GM12878 (cell line): ENCODE measurements around the gene L1CAM. TPM values are rescaled to one million over a fixed set of nuclear protein-coding genes. Genes with fewer than 3 reads are reported as not detected.

Source experiments
- ELK1 ChIP-seq: IDR thresholded peaks from 2 replicates; pipeline ENCODE4 v1.6.1; 2012; ENCODE audit warnings: low read depth, low read length, improper control_type of control experiment
- SREBF2 ChIP-seq: IDR thresholded peaks from 2 replicates; pipeline ENCODE4 v1.6.1; 2012; ENCODE audit warnings: mild to moderate bottlenecking, low read length
- ZNF622 ChIP-seq: fragments of 450-650 bp; IDR thresholded peaks from 2 replicates; pipeline ENCODE4 v1.6.1; 2017; ENCODE audit warnings: mild to moderate bottlenecking, inconsistent platforms
- polyA plus RNA-seq, 11 experiments: library from polyadenylated mRNA; depleted of rRNA in 4 of 11; unstranded in 6 of 11; stranded (reverse) in 5 of 11; fragments of >200 nt; fragmentation: Nextera tagmentation in 4 of 11; fragmentation: Illumina TruSeq in 1 of 11; extraction: Ambion mirVana in 4 of 11; extraction: Trizol in 1 of 11; gene quantifications; 1 replicate in 1 of 11; 2 replicates in 10 of 11; pipeline versions ENCODE4 v1.2.1 to v1.2.3, GENCODE V29; 2011 to 2016; ENCODE audit warnings: inconsistent platforms in 2 of 11, missing spikeins in 2 of 11, low read depth in 1 of 11
- total RNA-seq, 4 experiments: library from RNA; depleted of rRNA in 3 of 4; stranded (reverse); fragments of >200 nt in 3 of 4; fragmentation: Illumina TruSeq in 1 of 4; extraction: Trizol in 1 of 4; gene quantifications; 2 replicates each; pipeline versions ENCODE4 v1.2.1 to v1.2.3, GENCODE V29; 2013 to 2021

Gene L1CAM
- total and polyA plus RNA-seq, 10 of the 15 experiments (the other 5 are each of a cell fraction or from before 2014, with no cell fraction given): 0.01 to 0.64 (median 0.09) TPM; not detected in 5

DNA sequence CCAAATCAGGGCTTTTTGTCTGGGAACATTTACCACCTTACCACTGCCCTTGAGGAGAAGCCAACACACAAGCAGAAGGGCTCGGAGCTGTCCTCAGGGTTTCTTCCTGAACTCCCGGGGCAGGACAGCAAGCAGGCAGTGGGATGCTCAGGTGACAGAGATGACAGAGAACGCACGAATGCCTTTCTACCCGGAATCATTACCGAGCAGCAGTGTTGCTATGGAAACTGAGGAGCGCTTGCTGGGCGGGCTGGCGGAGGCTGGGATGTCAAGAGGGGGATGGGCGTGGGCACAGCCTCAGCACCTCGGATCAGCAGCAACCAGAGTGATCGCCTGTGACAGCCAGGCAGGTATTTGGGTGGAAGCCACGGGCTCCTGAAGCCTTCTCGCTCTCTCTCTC is 73.8 kb downstream of the L1CAM start (continued):
- TF ChIP-seq ELK1 (no peak), ZNF622 (no peak), SREBF2 (no peak)

Other genes with a start within 250 kb of the L1CAM start
Only the 7 nearest of the 18 such genes appear.
- gene PDZD4, start 55.6 kb downstream of the L1CAM start, total RNA-seq (2014; rRNA removed): not detected in 2 replicates
- not detected in 2 replicates for gene PDZD4, start 55.6 kb downstream of the L1CAM start, total RNA-seq (2014; rRNA removed; fragmentation: Illumina TruSeq; extraction: Trizol)
- gene PDZD4, start 55.6 kb downstream of the L1CAM start, total RNA-seq (2021): 0.15 TPM in 1 of 2 replicates, not detected in the other
- not detected in 2 replicates for gene PDZD4, start 55.6 kb downstream of the L1CAM start, polyA plus RNA-seq (2011; rRNA removed)
- gene PDZD4, start 55.6 kb downstream of the L1CAM start, polyA plus RNA-seq (2014; fragmentation: Illumina TruSeq; extraction: Trizol): 0.01 TPM in 1 of 2 replicates, not detected in the other
- gene PDZD4, start 55.6 kb downstream of the L1CAM start, polyA plus RNA-seq (2014; fragmentation: Nextera tagmentation; extraction: Ambion mirVana): not detected
- gene PDZD4, start 55.6 kb downstream of the L1CAM start, polyA plus RNA-seq (2014; rRNA removed): 0.05 TPM in 1 of 2 replicates, not detected in the other
- gene PDZD4, start 55.6 kb downstream of the L1CAM start, polyA plus RNA-seq (2016; fragmentation: Nextera tagmentation; extraction: Ambion mirVana): under 1 TPM in 1 of 2 experiments, not detected in 1; 0.04 TPM
- not detected in 2 replicates for gene AVPR2, start 18.5 kb upstream of the L1CAM start, total RNA-seq (2014; rRNA removed)
- gene AVPR2, start 18.5 kb upstream of the L1CAM start, total RNA-seq (2014; rRNA removed; fragmentation: Illumina TruSeq; extraction: Trizol): not detected in 2 replicates
- gene AVPR2, start 18.5 kb upstream of the L1CAM start, total RNA-seq (2021): not detected in 2 replicates
- gene AVPR2, start 18.5 kb upstream of the L1CAM start, polyA plus RNA-seq (2011; rRNA removed): not detected in 2 replicates
- not detected in 2 replicates for gene AVPR2, start 18.5 kb upstream of the L1CAM start, polyA plus RNA-seq (2014; fragmentation: Illumina TruSeq; extraction: Trizol)
- not detected for gene AVPR2, start 18.5 kb upstream of the L1CAM start, polyA plus RNA-seq (2014; fragmentation: Nextera tagmentation; extraction: Ambion mirVana)
- not detected in 2 replicates for gene AVPR2, start 18.5 kb upstream of the L1CAM start, polyA plus RNA-seq (2014; rRNA removed)
- gene AVPR2, start 18.5 kb upstream of the L1CAM start, polyA plus RNA-seq (2016; fragmentation: Nextera tagmentation; extraction: Ambion mirVana): under 1 TPM; 0.12 to 0.37 TPM
- gene ARHGAP4, start 40.1 kb upstream of the L1CAM start, total RNA-seq (2014; rRNA removed): 77.1 and 92.8 TPM in 2 replicates
- 19.0 and 19.5 TPM in 2 replicates for gene ARHGAP4, start 40.1 kb upstream of the L1CAM start, total RNA-seq (2014; rRNA removed; fragmentation: Illumina TruSeq; extraction: Trizol)
- gene ARHGAP4, start 40.1 kb upstream of the L1CAM start, total RNA-seq (2021): 112 and 120 TPM in 2 replicates
- 8.5 and 22.0 TPM in 2 replicates for gene ARHGAP4, start 40.1 kb upstream of the L1CAM start, polyA plus RNA-seq (2011; rRNA removed)
- gene ARHGAP4, start 40.1 kb upstream of the L1CAM start, polyA plus RNA-seq (2014; fragmentation: Illumina TruSeq; extraction: Trizol): 2.2 and 14.6 TPM in 2 replicates
- gene ARHGAP4, start 40.1 kb upstream of the L1CAM start, polyA plus RNA-seq (2014; fragmentation: Nextera tagmentation; extraction: Ambion mirVana): 1 to 10 TPM in 1 of 2 experiments, under 1 TPM in 1; 0.71 to 6.0 TPM
- gene ARHGAP4, start 40.1 kb upstream of the L1CAM start, polyA plus RNA-seq (2014; rRNA removed): 102 and 116 TPM in 2 replicates
- gene ARHGAP4, start 40.1 kb upstream of the L1CAM start, polyA plus RNA-seq (2016; fragmentation: Nextera tagmentation; extraction: Ambion mirVana): 10 to 100 TPM; 66.6 to 81.6 TPM
- gene NAA10, start 48.9 kb upstream of the L1CAM start, total RNA-seq (2014; rRNA removed): 82.6 and 100 TPM in 2 replicates
- gene NAA10, start 48.9 kb upstream of the L1CAM start, total RNA-seq (2014; rRNA removed; fragmentation: Illumina TruSeq; extraction: Trizol): 59.6 and 69.5 TPM in 2 replicates
- gene NAA10, start 48.9 kb upstream of the L1CAM start, total RNA-seq (2021): 113 and 123 TPM in 2 replicates
- gene NAA10, start 48.9 kb upstream of the L1CAM start, polyA plus RNA-seq (2011; rRNA removed): 25.4 and 45.1 TPM in 2 replicates
- gene NAA10, start 48.9 kb upstream of the L1CAM start, polyA plus RNA-seq (2014; fragmentation: Illumina TruSeq; extraction: Trizol): 88.7 and 97.7 TPM in 2 replicates
- gene NAA10, start 48.9 kb upstream of the L1CAM start, polyA plus RNA-seq (2014; fragmentation: Nextera tagmentation; extraction: Ambion mirVana): 10 to 100 TPM in 1 of 2 experiments, 1 to 10 TPM in 1; 7.9 to 26.6 TPM
- 158 TPM in 2 replicates for gene NAA10, start 48.9 kb upstream of the L1CAM start, polyA plus RNA-seq (2014; rRNA removed)
- 100 to 1,000 TPM; 209 to 212 TPM for gene NAA10, start 48.9 kb upstream of the L1CAM start, polyA plus RNA-seq (2016; fragmentation: Nextera tagmentation; extraction: Ambion mirVana)
- 2.1 and 2.2 TPM in 2 replicates for gene RENBP, start 58.5 kb upstream of the L1CAM start, total RNA-seq (2014; rRNA removed)
- 1.6 and 1.8 TPM in 2 replicates for gene RENBP, start 58.5 kb upstream of the L1CAM start, total RNA-seq (2014; rRNA removed; fragmentation: Illumina TruSeq; extraction: Trizol)
- 4.9 and 6.8 TPM in 2 replicates for gene RENBP, start 58.5 kb upstream of the L1CAM start, total RNA-seq (2021)
- 1.1 and 1.6 TPM in 2 replicates for gene RENBP, start 58.5 kb upstream of the L1CAM start, polyA plus RNA-seq (2011; rRNA removed)
- gene RENBP, start 58.5 kb upstream of the L1CAM start, polyA plus RNA-seq (2014; fragmentation: Illumina TruSeq; extraction: Trizol): 0.19 and 1.3 TPM in 2 replicates
- not detected for gene RENBP, start 58.5 kb upstream of the L1CAM start, polyA plus RNA-seq (2014; fragmentation: Nextera tagmentation; extraction: Ambion mirVana)
- gene RENBP, start 58.5 kb upstream of the L1CAM start, polyA plus RNA-seq (2014; rRNA removed): 4.0 and 4.5 TPM in 2 replicates
- gene RENBP, start 58.5 kb upstream of the L1CAM start, polyA plus RNA-seq (2016; fragmentation: Nextera tagmentation; extraction: Ambion mirVana): under 1 TPM in 1 of 2 experiments, not detected in 1; 0.36 TPM
- 18.8 and 25.5 TPM in 2 replicates for gene HCFC1, start 85.6 kb upstream of the L1CAM start, total RNA-seq (2014; rRNA removed)
- gene HCFC1, start 85.6 kb upstream of the L1CAM start, total RNA-seq (2014; rRNA removed; fragmentation: Illumina TruSeq; extraction: Trizol): 8.8 and 10.6 TPM in 2 replicates
- gene HCFC1, start 85.6 kb upstream of the L1CAM start, total RNA-seq (2021): 86.1 and 92.7 TPM in 2 replicates
- gene HCFC1, start 85.6 kb upstream of the L1CAM start, polyA plus RNA-seq (2011; rRNA removed): 2.3 and 4.1 TPM in 2 replicates
- 7.4 and 21.5 TPM in 2 replicates for gene HCFC1, start 85.6 kb upstream of the L1CAM start, polyA plus RNA-seq (2014; fragmentation: Illumina TruSeq; extraction: Trizol)
- 1 to 10 TPM; 3.9 to 7.6 TPM for gene HCFC1, start 85.6 kb upstream of the L1CAM start, polyA plus RNA-seq (2014; fragmentation: Nextera tagmentation; extraction: Ambion mirVana)
- gene HCFC1, start 85.6 kb upstream of the L1CAM start, polyA plus RNA-seq (2014; rRNA removed): 32.0 and 45.1 TPM in 2 replicates
- 10 to 100 TPM; 39.3 to 39.8 TPM for gene HCFC1, start 85.6 kb upstream of the L1CAM start, polyA plus RNA-seq (2016; fragmentation: Nextera tagmentation; extraction: Ambion mirVana)
- gene TMEM187, start 86.6 kb upstream of the L1CAM start, total RNA-seq (2014; rRNA removed): 5.0 and 8.5 TPM in 2 replicates
- 1.6 and 1.7 TPM in 2 replicates for gene TMEM187, start 86.6 kb upstream of the L1CAM start, total RNA-seq (2014; rRNA removed; fragmentation: Illumina TruSeq; extraction: Trizol)
- gene TMEM187, start 86.6 kb upstream of the L1CAM start, total RNA-seq (2021): 6.1 and 6.3 TPM in 2 replicates
- gene TMEM187, start 86.6 kb upstream of the L1CAM start, polyA plus RNA-seq (2011; rRNA removed): 3.0 and 4.2 TPM in 2 replicates
- 0.36 and 0.88 TPM in 2 replicates for gene TMEM187, start 86.6 kb upstream of the L1CAM start, polyA plus RNA-seq (2014; fragmentation: Illumina TruSeq; extraction: Trizol)
- under 1 TPM; 0.45 to 0.99 TPM for gene TMEM187, start 86.6 kb upstream of the L1CAM start, polyA plus RNA-seq (2014; fragmentation: Nextera tagmentation; extraction: Ambion mirVana)
- 5.6 and 7.0 TPM in 2 replicates for gene TMEM187, start 86.6 kb upstream of the L1CAM start, polyA plus RNA-seq (2014; rRNA removed)
- 1 to 10 TPM; 4.0 to 4.8 TPM for gene TMEM187, start 86.6 kb upstream of the L1CAM start, polyA plus RNA-seq (2016; fragmentation: Nextera tagmentation; extraction: Ambion mirVana)